ENCODE data around the gene POFUT2. TPM values are rescaled to one million over a fixed set of nuclear protein-coding genes. Genes with fewer than 3 reads are reported as not detected.

POFUT2 gene
- total RNA-seq, 4 donors from 2014 or later = 7.9 to 11.4 (median 9.4) TPM

DNA sequence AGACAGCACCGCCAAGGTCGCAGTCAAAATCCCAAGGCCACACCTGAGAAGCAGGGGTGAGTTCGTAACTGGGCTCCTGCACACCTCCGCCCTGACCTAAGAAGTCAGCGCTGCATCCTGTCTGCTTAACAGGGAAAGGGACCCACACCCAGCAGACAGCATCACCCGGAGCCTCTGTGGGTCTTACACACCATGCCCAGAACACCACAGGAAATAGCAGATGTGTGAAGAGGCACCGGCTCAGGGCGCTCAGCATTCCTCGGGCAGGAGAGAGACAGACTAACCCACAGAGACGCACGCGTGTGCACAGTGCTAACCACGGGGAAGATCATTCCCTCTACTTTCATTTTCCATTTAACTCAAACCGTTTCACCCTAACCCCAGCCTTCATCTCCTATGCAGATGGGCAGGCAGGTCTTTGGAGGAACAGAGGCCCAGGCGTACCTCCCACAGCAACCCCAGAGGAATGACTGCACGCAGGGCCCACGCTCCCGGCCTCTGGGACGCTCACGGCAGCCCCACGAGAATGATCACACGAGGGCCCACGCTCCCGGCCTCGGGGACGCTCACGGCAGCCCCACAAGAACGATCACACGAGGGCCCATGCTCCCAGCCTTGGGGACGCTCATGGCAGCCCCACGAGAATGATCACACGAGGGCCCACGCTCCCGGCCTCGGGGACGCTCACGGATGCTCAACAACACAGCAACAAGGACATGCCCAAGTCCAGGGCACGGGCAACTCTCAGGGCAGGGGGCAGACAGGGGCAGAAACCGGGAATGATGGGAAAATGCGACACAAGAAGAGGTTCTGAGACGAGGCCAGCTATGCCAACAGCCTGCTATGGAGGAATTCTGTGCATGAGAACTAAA is 20.9 kb downstream of the POFUT2 start:
- Histone ChIP-seq H3K27ac (no peak overlapping the region), H3K36me3 (peaks cover 24 to 98% (median 31%) of the 10 kb centered on the region in 3 donors), H3K9me3 (peaks cover 0 to 5% (median 0%) of the 10 kb centered on the region in 3 donors), H3K4me1 (no peaks in the 10 kb centered on the region), H3K4me3 (no peak overlapping the region), H3K27me3 (no peaks in the 10 kb centered on the region)
- no peak for TF ChIP-seq POLR2A (IDR thresholded peaks at IDR 0.05)
- TF ChIP-seq, protein P1, sequence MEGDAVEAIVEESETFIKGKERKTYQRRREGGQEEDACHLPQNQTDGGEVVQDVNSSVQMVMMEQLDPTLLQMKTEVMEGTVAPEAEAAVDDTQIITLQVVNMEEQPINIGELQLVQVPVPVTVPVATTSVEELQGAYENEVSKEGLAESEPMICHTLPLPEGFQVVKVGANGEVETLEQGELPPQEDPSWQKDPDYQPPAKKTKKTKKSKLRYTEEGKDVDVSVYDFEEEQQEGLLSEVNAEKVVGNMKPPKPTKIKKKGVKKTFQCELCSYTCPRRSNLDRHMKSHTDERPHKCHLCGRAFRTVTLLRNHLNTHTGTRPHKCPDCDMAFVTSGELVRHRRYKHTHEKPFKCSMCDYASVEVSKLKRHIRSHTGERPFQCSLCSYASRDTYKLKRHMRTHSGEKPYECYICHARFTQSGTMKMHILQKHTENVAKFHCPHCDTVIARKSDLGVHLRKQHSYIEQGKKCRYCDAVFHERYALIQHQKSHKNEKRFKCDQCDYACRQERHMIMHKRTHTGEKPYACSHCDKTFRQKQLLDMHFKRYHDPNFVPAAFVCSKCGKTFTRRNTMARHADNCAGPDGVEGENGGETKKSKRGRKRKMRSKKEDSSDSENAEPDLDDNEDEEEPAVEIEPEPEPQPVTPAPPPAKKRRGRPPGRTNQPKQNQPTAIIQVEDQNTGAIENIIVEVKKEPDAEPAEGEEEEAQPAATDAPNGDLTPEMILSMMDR (IDR thresholded peaks at IDR 0.05) = no peak
- WGBS, 2 donors = 72 to 86% methylated on average over 10 to 11 of the region's 41 CpGs
- DNase-seq = no peak
- intact Hi-C loops (cut with DNase I) = no loop called here

DNA sequence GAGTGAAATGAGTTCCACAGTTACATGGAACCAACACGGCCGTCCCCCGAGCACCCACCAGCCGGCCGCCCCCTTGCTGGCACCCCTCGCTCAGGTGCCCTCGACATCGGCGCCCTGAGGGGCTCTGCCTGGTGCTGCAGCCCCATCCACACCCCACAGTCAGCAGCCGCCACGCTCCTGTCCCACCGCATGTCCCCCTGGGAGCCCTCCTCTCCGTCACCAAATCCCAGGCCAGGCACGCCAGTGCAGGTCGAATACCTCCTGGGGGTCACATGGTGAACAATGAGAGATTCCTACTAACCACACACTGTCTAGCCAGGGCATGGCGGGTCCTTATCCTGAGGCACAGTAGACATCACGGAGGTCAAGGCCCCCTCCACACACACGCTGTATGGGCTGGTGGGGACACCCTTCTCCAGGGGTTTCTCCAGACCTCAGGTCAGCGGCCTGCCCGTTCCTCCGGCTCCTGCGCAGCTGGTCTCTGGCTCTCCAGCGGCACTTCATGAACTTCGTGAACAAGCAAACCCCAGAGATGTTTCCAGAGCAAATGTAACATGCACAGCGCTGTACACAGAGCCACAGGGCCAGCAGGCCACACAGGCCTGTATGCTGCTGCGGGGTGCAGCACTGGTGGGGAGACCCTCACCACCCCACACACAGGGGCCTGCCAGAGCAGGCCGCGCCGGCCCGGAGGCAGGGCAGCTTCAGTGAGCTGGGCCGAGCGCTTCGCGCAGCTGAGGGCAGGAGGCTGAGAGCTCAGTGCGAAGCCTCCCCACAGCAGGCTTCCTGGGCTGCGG is 21.8 kb downstream of the POFUT2 start:
- Histone ChIP-seq H3K27ac (no peak overlapping the region), H3K36me3 (peaks cover 24 to 93% (median 31%) of the 10 kb centered on the region in 3 donors), H3K27me3 (no peaks in the 10 kb centered on the region), H3K4me3 (no peak overlapping the region), H3K9me3 (no peaks in the 10 kb centered on the region), H3K4me1 (no peaks in the 10 kb centered on the region)
- intact Hi-C loops (cut with DNase I) = no loop called here
- WGBS, 2 donors = 97 to 100% methylated on average over 4 to 9 of the region's 36 CpGs
- DNase-seq = no peak
- TF ChIP-seq, protein P1 (IDR thresholded peaks at IDR 0.05) = no peak
- no peak for TF ChIP-seq POLR2A (IDR thresholded peaks at IDR 0.05)

DNA sequence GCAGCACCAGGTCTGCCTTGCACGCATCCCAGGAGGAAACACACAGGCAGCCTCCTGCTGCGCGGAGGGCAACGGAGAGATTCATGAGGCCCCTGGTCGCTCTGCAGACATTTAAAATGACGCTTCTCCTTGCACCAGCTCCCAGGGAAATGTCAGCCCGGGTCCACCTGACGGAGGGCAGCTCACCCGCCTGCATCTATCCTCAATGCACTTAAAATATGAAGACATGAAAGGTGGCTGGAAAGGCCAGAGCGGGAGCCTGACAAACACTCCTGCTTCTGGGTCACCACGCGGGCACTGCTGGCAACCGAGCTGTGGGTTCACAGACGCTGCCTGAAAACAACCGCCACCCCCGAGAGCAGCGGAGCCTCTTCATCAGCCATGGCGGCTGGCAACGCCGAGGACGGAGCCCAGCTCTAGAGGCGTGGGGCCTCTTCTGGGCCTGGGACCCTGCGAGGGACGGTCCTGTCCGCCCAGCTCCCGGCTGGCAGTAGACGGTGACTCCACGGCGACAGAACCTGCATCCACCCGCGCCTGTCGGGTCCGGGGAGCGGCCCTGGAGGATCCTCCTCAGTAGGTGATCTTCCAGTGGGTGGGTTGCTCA is 22.7 kb downstream of the POFUT2 start:
- no peak for TF ChIP-seq POLR2A (IDR thresholded peaks at IDR 0.05)
- TF ChIP-seq, protein P1 (IDR thresholded peaks at IDR 0.05) = no peak
- no peak overlapping the region for H3K27ac ChIP-seq
- peaks cover 24 to 84% (median 25%) of the 10 kb centered on the region in 3 donors for H3K36me3 ChIP-seq
- no peaks in the 10 kb centered on the region for H3K9me3 ChIP-seq
- H3K4me1 ChIP-seq = no peaks in the 10 kb centered on the region
- 86 to 93% methylated on average over 9 to 17 of the region's 34 CpGs for WGBS, 2 donors
- intact Hi-C loops (cut with DNase I) = no loop called here
- no peak for DNase-seq
- H3K4me3 ChIP-seq = no peak overlapping the region
- no peaks in the 10 kb centered on the region for H3K27me3 ChIP-seq

DNA sequence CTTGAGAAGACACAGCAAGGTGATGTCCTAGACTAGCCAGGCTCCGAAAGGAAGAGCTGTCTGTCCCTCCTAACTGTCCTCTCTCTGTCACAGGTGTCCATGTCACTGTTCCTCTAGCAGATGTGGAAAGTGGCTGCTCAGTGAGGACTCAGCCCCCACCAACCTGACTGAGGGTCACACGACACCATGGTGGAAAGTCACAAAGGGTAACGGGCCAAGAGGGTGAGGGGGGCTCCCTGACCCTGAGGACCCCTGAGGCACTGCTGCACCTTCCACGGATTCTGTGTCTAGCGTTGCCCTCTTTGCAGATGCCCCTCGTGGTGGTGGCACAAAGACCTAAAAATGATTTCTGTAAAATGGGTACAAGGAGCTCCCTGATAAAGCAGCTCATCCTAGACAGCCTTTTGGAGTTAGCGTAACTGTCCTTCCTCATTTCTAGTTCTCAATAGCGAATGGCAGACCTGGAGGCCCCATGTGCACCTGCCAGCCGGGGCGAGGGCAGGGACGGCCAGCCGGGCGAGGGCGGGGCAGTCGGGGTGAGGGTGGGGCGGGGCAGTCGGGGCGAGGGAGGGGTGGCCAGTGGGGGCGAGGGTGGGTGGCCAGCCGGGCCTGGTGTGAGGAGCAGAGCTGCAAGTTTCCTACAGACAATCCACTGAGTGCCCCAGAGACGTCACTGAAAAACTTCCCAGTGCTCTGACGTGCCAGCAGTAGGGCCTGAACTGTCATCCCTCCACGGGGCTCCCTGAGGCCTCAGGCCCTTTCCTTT is 23.4 kb downstream of the POFUT2 start:
- no peak overlapping the region for H3K27ac ChIP-seq
- H3K36me3 ChIP-seq = peaks cover 21 to 77% (median 24%) of the 10 kb centered on the region in 3 donors
- H3K9me3 ChIP-seq = no peaks in the 10 kb centered on the region
- no peaks in the 10 kb centered on the region for H3K4me1 ChIP-seq
- DNase-seq = no peak
- no peak overlapping the region for H3K4me3 ChIP-seq
- intact Hi-C loops (cut with DNase I) = no loop called here
- 84 to 91% methylated on average over 11 to 13 of the region's 23 CpGs for WGBS, 2 donors
- TF ChIP-seq POLR2A (IDR thresholded peaks at IDR 0.05) = no peak
- TF ChIP-seq, protein P1 (IDR thresholded peaks at IDR 0.05) = no peak
- H3K27me3 ChIP-seq = peaks cover 0 to 3% (median 0%) of the 10 kb centered on the region in 4 donors
